MM.1S (cell line): Measurements from ENCODE around the gene CCHCR1.

ENCODE experiments used
- CTCF ChIP-seq: fragments of 300-600 bp; sonication (generic); IDR thresholded peaks from 2 replicates; pipeline ENCODE4 v1.5.1; 2016; ENCODE audit warnings: antibody characterized with exemption, low read length, mixed read lengths
- EZH2phosphoT487 ChIP-seq: fragments of 300-600 bp; sonication (generic); IDR thresholded peaks from 2 replicates; pipeline ENCODE4 v1.6.1; 2018; ENCODE audit warnings: antibody characterized with exemption, low read length

DNA sequence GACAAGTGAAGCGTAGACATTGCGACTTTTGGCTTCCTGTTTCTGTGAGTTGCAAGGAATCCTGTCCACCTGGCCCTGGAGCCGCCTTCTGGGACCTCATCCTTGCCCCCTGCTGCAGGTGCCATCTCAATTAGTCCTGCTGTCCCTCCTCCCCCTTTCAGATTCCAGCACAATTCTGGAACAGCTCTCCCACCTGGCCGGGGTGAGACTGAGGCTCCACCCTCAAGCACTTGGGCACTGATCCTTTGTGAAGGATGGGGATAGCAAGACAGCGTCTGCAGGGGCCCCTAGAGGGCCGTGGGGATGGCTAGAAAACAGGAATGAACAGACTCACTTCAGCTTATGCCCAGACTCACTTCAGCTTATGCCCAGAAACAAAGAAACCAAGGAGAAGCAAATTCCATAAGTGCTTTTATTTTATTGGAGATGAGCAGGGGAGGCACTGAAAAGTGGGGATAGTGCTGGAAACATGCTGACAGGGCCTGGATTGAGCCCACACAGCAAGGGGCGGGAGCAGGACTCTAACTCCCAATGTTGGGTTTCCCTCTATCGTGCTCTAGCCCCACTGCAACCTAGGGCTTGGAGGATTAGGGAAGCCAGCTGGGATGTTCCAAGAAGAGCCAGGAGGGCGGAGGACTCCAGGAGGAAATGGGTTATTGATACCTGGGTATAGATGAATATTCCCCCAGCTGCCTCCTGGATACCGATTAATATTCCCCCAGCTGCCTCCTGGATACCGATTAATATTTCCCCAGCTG lies 46.6 kb downstream of the CCHCR1 start:
- TF ChIP-seq CTCF (no peak), EZH2phosphoT487 (no peak)
